Activated naive CD4-positive, alpha-beta T cell treated with anti-CD3 and anti-CD28 coated beads, Interleukin-2, amount 10 ng/mL, durations not matched to agents 7 days and 5 days (primary cell): ENCODE measurements around the gene PDPN.

Source experiments
- CTCF ChIA-PET: fragments of 350-600 bp; sonication (Branson Sonifier 250); formaldehyde crosslinking; loops from one replicate; lab custom pipeline; 2021; ENCODE audit warnings: antibody characterized with exemption; lab: Charles Lee
- DNase-seq: peaks from one replicate; pipeline ENCODE4 v3.0.0-alpha.2; 2020
- H3K27ac Mint-ChIP-seq: one replicate; pipeline ENCODE4 v1.8.0; 2021; ENCODE audit warnings: mild to moderate bottlenecking, moderate library complexity, mixed read lengths
- H3K27me3 Mint-ChIP-seq: one replicate; pipeline ENCODE4 v1.8.0; 2021; ENCODE audit warnings: mild to moderate bottlenecking, mixed read lengths
- H3K36me3 Mint-ChIP-seq: one replicate; pipeline ENCODE4 v1.8.0; 2021; ENCODE audit warnings: mixed read lengths
- H3K4me1 Mint-ChIP-seq: one replicate; pipeline ENCODE4 v1.8.0; 2021; ENCODE audit warnings: mixed read lengths
- H3K4me3 Mint-ChIP-seq: one replicate; pipeline ENCODE4 v1.8.0; 2021; ENCODE audit warnings: mild to moderate bottlenecking, moderate library complexity, mixed read lengths
- H3K9me3 Mint-ChIP-seq: one replicate; pipeline ENCODE4 v1.8.0; 2021; ENCODE audit warnings: mixed read lengths

PDPN gene

GRCh38 chr1:13586001-13586400 is 2.4 kb downstream of the PDPN start:
- H3K4me1 Mint-ChIP-seq, result no peaks in the 10 kb centered on the region
- H3K9me3 Mint-ChIP-seq, result no peaks in the 10 kb centered on the region
- no peak for DNase-seq
- peaks cover 67% of the 10 kb centered on the region for H3K27me3 Mint-ChIP-seq
- no peaks in the 10 kb centered on the region for H3K36me3 Mint-ChIP-seq
- CTCF ChIA-PET, result interaction anchor here (0.7 kb wide), 1 partner anchor 11 kb away, joined by 3 read pairs; no protein-coding TSS in a partner anchor
- no peak overlapping the region for H3K27ac Mint-ChIP-seq
- no peak overlapping the region for H3K4me3 Mint-ChIP-seq

- Mint-ChIP-seq H3K4me1 (no peaks in the 10 kb centered on the region), H3K36me3 (no peaks in the 10 kb centered on the region), H3K27me3 (peaks cover 52% of the 10 kb centered on the region), H3K9me3 (no peaks in the 10 kb centered on the region), H3K27ac (no peak overlapping the region), H3K4me3 (no peak overlapping the region)
- CTCF ChIA-PET, result interaction anchor here (0.5 kb wide), 1 partner anchor 889 kb away, joined by 3 read pairs; no protein-coding TSS in a partner anchor
- no peak for DNase-seq
Measured at GRCh38 chr1:13587256-13588030, 3.8 kb downstream of the PDPN start.

- Mint-ChIP-seq H3K27me3 (peaks cover 35% of the 10 kb centered on the region), H3K27ac (no peak overlapping the region), H3K36me3 (no peaks in the 10 kb centered on the region), H3K4me3 (no peak overlapping the region), H3K4me1 (no peaks in the 10 kb centered on the region), H3K9me3 (no peaks in the 10 kb centered on the region)
- CTCF ChIA-PET, result interaction anchor here (0.5 kb wide), 1 partner anchor 169 kb away, joined by 3 read pairs; no protein-coding TSS in a partner anchor
- no peak for DNase-seq
Measured at GRCh38 chr1:13588946-13589796, 5.5 kb downstream of the PDPN start.

- no peak overlapping the region for H3K27ac Mint-ChIP-seq
- H3K4me1 Mint-ChIP-seq, result no peaks in the 10 kb centered on the region
- CTCF ChIA-PET, result no interaction called here
- H3K4me3 Mint-ChIP-seq, result no peak overlapping the region
- no peaks in the 10 kb centered on the region for H3K9me3 Mint-ChIP-seq
- no peaks in the 10 kb centered on the region for H3K36me3 Mint-ChIP-seq
- H3K27me3 Mint-ChIP-seq, result peaks cover 22% of the 10 kb centered on the region
- no peak for DNase-seq
Measured at GRCh38 chr1:13590486-13590885, 6.9 kb downstream of the PDPN start.

- no peak for DNase-seq
- H3K4me3 Mint-ChIP-seq, result no peak overlapping the region
- no peaks in the 10 kb centered on the region for H3K36me3 Mint-ChIP-seq
- CTCF ChIA-PET, result no interaction called here
- peaks cover 2% of the 10 kb centered on the region for H3K27me3 Mint-ChIP-seq
- H3K9me3 Mint-ChIP-seq, result no peaks in the 10 kb centered on the region
- no peaks in the 10 kb centered on the region for H3K4me1 Mint-ChIP-seq
- H3K27ac Mint-ChIP-seq, result no peak overlapping the region
Measured at GRCh38 chr1:13593511-13594131, 10.0 kb downstream of the PDPN start.

- DNase-seq, result no peak
- Mint-ChIP-seq H3K27ac (no peak overlapping the region), H3K4me1 (no peaks in the 10 kb centered on the region), H3K9me3 (no peaks in the 10 kb centered on the region), H3K27me3 (no peaks in the 10 kb centered on the region), H3K4me3 (no peak overlapping the region), H3K36me3 (no peaks in the 10 kb centered on the region)
- CTCF ChIA-PET, result no interaction called here
Measured at GRCh38 chr1:13595411-13595810, 11.8 kb downstream of the PDPN start.

GRCh38 chr1:13597166-13597565 is 13.5 kb downstream of the PDPN start:
- no peaks in the 10 kb centered on the region for H3K36me3 Mint-ChIP-seq
- DNase-seq, result no peak

GRCh38 chr1:13600762-13601453 is 17.3 kb downstream of the PDPN start:
- no peaks in the 10 kb centered on the region for H3K4me1 Mint-ChIP-seq
- no peak for DNase-seq
- no peaks in the 10 kb centered on the region for H3K27me3 Mint-ChIP-seq
- H3K27ac Mint-ChIP-seq, result no peak overlapping the region
- no peaks in the 10 kb centered on the region for H3K36me3 Mint-ChIP-seq
- CTCF ChIA-PET, result no interaction called here
- no peak overlapping the region for H3K4me3 Mint-ChIP-seq
- H3K9me3 Mint-ChIP-seq, result no peaks in the 10 kb centered on the region

More at GRCh38 chr1:13597166-13597565, 13.5 kb downstream of the PDPN start:
- CTCF ChIA-PET, result interaction anchor here (0.9 kb wide), 1 partner anchor 12 kb away, joined by 3 read pairs; no protein-coding TSS in a partner anchor
- H3K27ac Mint-ChIP-seq, result no peak overlapping the region
- H3K9me3 Mint-ChIP-seq, result no peaks in the 10 kb centered on the region
- no peaks in the 10 kb centered on the region for H3K4me1 Mint-ChIP-seq
- no peaks in the 10 kb centered on the region for H3K27me3 Mint-ChIP-seq
- H3K4me3 Mint-ChIP-seq, result no peak overlapping the region

GRCh38 chr1:13604176-13604575 is 20.5 kb downstream of the PDPN start:
- no peaks in the 10 kb centered on the region for H3K36me3 Mint-ChIP-seq
- H3K27ac Mint-ChIP-seq, result no peak overlapping the region
- no peak for DNase-seq
- no peaks in the 10 kb centered on the region for H3K4me1 Mint-ChIP-seq
- no peaks in the 10 kb centered on the region for H3K9me3 Mint-ChIP-seq
- CTCF ChIA-PET, result no interaction called here
- H3K4me3 Mint-ChIP-seq, result no peak overlapping the region
- H3K27me3 Mint-ChIP-seq, result no peaks in the 10 kb centered on the region

GRCh38 chr1:13604721-13605120 is 21.1 kb downstream of the PDPN start:
- Mint-ChIP-seq H3K9me3 (no peaks in the 10 kb centered on the region), H3K4me1 (no peaks in the 10 kb centered on the region), H3K27me3 (no peaks in the 10 kb centered on the region), H3K27ac (no peak overlapping the region), H3K4me3 (no peak overlapping the region), H3K36me3 (no peaks in the 10 kb centered on the region)
- CTCF ChIA-PET, result no interaction called here
- no peak for DNase-seq

- no peak overlapping the region for H3K27ac Mint-ChIP-seq
- H3K4me3 Mint-ChIP-seq, result no peak overlapping the region
- no peaks in the 10 kb centered on the region for H3K9me3 Mint-ChIP-seq
- no peaks in the 10 kb centered on the region for H3K36me3 Mint-ChIP-seq
- H3K4me1 Mint-ChIP-seq, result no peaks in the 10 kb centered on the region
- CTCF ChIA-PET, result no interaction called here
- DNase-seq, result no peak
- H3K27me3 Mint-ChIP-seq, result no peaks in the 10 kb centered on the region
Measured at GRCh38 chr1:13605159-13605558, 21.5 kb downstream of the PDPN start.

GRCh38 chr1:13607002-13607401 is 23.4 kb downstream of the PDPN start:
- H3K9me3 Mint-ChIP-seq, result peaks cover 1% of the 10 kb centered on the region
- no peaks in the 10 kb centered on the region for H3K27me3 Mint-ChIP-seq
- H3K36me3 Mint-ChIP-seq, result no peaks in the 10 kb centered on the region
- no peaks in the 10 kb centered on the region for H3K4me1 Mint-ChIP-seq
- no peak for DNase-seq
- no peak overlapping the region for H3K4me3 Mint-ChIP-seq
- CTCF ChIA-PET, result no interaction called here
- H3K27ac Mint-ChIP-seq, result no peak overlapping the region

GRCh38 chr1:13616234-13616633 is 32.6 kb downstream of the PDPN start:
- Mint-ChIP-seq H3K4me3 (no peak overlapping the region), H3K27ac (no peak overlapping the region), H3K9me3 (peaks cover under 1% of the 10 kb centered on the region), H3K4me1 (no peaks in the 10 kb centered on the region), H3K27me3 (no peaks in the 10 kb centered on the region), H3K36me3 (no peaks in the 10 kb centered on the region)
- DNase-seq, result no peak
- CTCF ChIA-PET, result no interaction called here

GRCh38 chr1:13617108-13617507 is 33.5 kb downstream of the PDPN start:
- DNase-seq, result no peak
- no peaks in the 10 kb centered on the region for H3K4me1 Mint-ChIP-seq
- H3K4me3 Mint-ChIP-seq, result no peak overlapping the region
- H3K27ac Mint-ChIP-seq, result no peak overlapping the region
- CTCF ChIA-PET, result no interaction called here
- no peaks in the 10 kb centered on the region for H3K36me3 Mint-ChIP-seq
- no peaks in the 10 kb centered on the region for H3K27me3 Mint-ChIP-seq
- H3K9me3 Mint-ChIP-seq, result no peaks in the 10 kb centered on the region
